HepG2 (cell line): ENCODE results near the gene ZNF331. TPM values are rescaled to one million over a fixed set of nuclear protein-coding genes. Genes with fewer than 3 reads are reported as not detected.

Experiments used
- ATAC-seq: fragments of 200-7000 bp; cut with Tn5 transposase; 3 replicates; pipeline ENCODE4 v1.9.1; 2020; ENCODE audit warnings: mild to moderate bottlenecking, moderate library complexity
- BruUV-seq: library from RNA; stranded (reverse); fragments of 400-500 nt; replicated peaks from 2 replicates; lab custom pipeline; 2021; lab: Mats Ljungman, UMichigan
- CTCF ChIA-PET: fragments of 300-600 bp; formaldehyde crosslinking; extraction: SDS; loops from one replicate; lab custom pipeline; 2021; ENCODE audit warnings: low total read pairs, inconsistent platforms, low intra/inter-chr PET ratio; lab: Yijun Ruan, JAX
- POLR2A ChIA-PET: fragments of 350-600 bp; sonication (Branson Sonifier 250); formaldehyde crosslinking; loops from one replicate; lab custom pipeline; 2020; ENCODE audit warnings: antibody characterized with exemption, inconsistent platforms; lab: Yijun Ruan, JAX
- DNase-seq: peaks from one replicate; pipeline ENCODE4 v3.0.0-alpha.2; 2015; ENCODE audit warnings: low spot score
- FAIRE-seq: peaks from 3 replicates; lab custom pipeline; 2011; peaks lifted over from hg19 to GRCh38; lab: Jason Lieb, UNC
- H2AFZ ChIP-seq: one replicate; pipeline ENCODE4 v1.6.1; 2011; ENCODE audit warnings: low read length, inconsistent platforms
- H3K27ac ChIP-seq: fragments of 300-600 bp; 3 replicates; pipeline ENCODE4 v1.8.0; 2011; ENCODE audit warnings: mixed run types, mild to moderate bottlenecking, mixed read lengths, low read length, inconsistent platforms; ENCODE audit not compliant: insufficient read depth; ENCODE audit errors: extremely low read length
- H3K27me3 ChIP-seq, 2 experiments: fragments of 200-600 bp in 1 of 2; 2 replicates in 1 of 2; 3 replicates in 1 of 2; pipeline versions ENCODE4 v1.6.0 to v1.8.0; 2011; ENCODE audit warnings: low read length in 2 of 2, mild to moderate bottlenecking in 2 of 2, moderate library complexity in 2 of 2, inconsistent platforms in 1 of 2; ENCODE audit not compliant: insufficient read depth in 2 of 2, control insufficient read depth in 1 of 2
- H3K36me3 ChIP-seq, 2 experiments: fragments of 200-600 bp in 1 of 2; replicated peaks in 1 of 2; 2 replicates in 1 of 2; 3 replicates in 1 of 2; pipeline versions ENCODE4 v1.5.1 to v1.8.0; 2011; ENCODE audit warnings: low read length in 2 of 2, inconsistent platforms in 1 of 2; ENCODE audit not compliant: insufficient read depth in 2 of 2, control insufficient read depth in 1 of 2
- H3K4me1 ChIP-seq: 2 replicates; pipeline ENCODE4 v1.5.1; 2012; ENCODE audit warnings: low read length, inconsistent platforms; ENCODE audit not compliant: insufficient read depth
- H3K4me2 ChIP-seq: 2 replicates; pipeline ENCODE4 v1.6.0; 2011; ENCODE audit warnings: low read depth, low read length, inconsistent platforms
- H3K4me3 ChIP-seq, 3 experiments: fragments of 200-600 bp in 1 of 3; sonication (generic), shearing (Covaris generic) in 1 of 3; replicated peaks in 1 of 3; 2 replicates each; pipeline ENCODE4 v1.5.1; 2011 to 2016; ENCODE audit warnings: low read length in 3 of 3, inconsistent platforms in 2 of 3, low read depth in 2 of 3, mild to moderate bottlenecking in 2 of 3, control low read depth in 1 of 3, mixed read lengths in 1 of 3; ENCODE audit not compliant: insufficient read depth in 1 of 3
- H3K79me2 ChIP-seq: one replicate; pipeline ENCODE4 v1.6.1; 2011; ENCODE audit warnings: low read length, inconsistent platforms; ENCODE audit not compliant: insufficient read depth
- H3K9ac ChIP-seq: 2 replicates; pipeline ENCODE4 v1.6.0; 2011; ENCODE audit warnings: mild to moderate bottlenecking, low read depth, low read length, inconsistent platforms; ENCODE audit not compliant: insufficient read depth
- H3K9me3 ChIP-seq: 2 replicates; pipeline ENCODE4 v1.5.1; 2012; ENCODE audit warnings: mild to moderate bottlenecking, low read length
- H4K20me1 ChIP-seq: 2 replicates; pipeline ENCODE4 v1.6.0; 2011; ENCODE audit warnings: inconsistent platforms, mild to moderate bottlenecking, low read length, moderate library complexity; ENCODE audit not compliant: insufficient read depth
- ATF7 ChIP-seq, 2 experiments: fragments of 450-650 bp in 1 of 2; sonication (generic) in 1 of 2; formaldehyde crosslinking in 1 of 2; IDR thresholded peaks; 2 replicates each; pipeline versions ENCODE4 v1.4.0 to v1.6.1; 2016 to 2020; ENCODE audit warnings: antibody characterized with exemption in 1 of 2, mild to moderate bottlenecking in 1 of 2, missing genetic modification reagents in 1 of 2
- ELK4 ChIP-seq: sonication (generic); formaldehyde crosslinking; IDR thresholded peaks from 2 replicates; pipeline ENCODE4 v1.9.0; 2021; ENCODE audit warnings: missing genetic modification reagents, borderline replicate concordance
- HOXA3 ChIP-seq: sonication (generic); formaldehyde crosslinking; IDR thresholded peaks from 2 replicates; pipeline ENCODE4 v1.5.0; 2020; ENCODE audit warnings: missing genetic modification reagents
- KMT2B ChIP-seq: IDR thresholded peaks from 2 replicates; pipeline ENCODE4 v1.6.1; 2016; ENCODE audit warnings: missing genetic modification reagents, missing compliant biosample characterization
- SPEN ChIP-seq: sonication (generic); formaldehyde crosslinking; IDR thresholded peaks from 2 replicates; pipeline ENCODE4 v1.5.1; 2020; ENCODE audit warnings: low read depth, mild to moderate bottlenecking, missing genetic modification reagents
- ZBTB26 ChIP-seq: IDR thresholded peaks from 2 replicates; pipeline ENCODE4 v1.6.1; 2016; ENCODE audit warnings: missing compliant biosample characterization, missing genetic modification reagents, borderline replicate concordance
- ZNF615 ChIP-seq: sonication (generic); formaldehyde crosslinking; IDR thresholded peaks from 2 replicates; pipeline ENCODE4 v1.5.0; 2020; ENCODE audit warnings: mild to moderate bottlenecking, missing genetic modification reagents, borderline replicate concordance
- ZNF687 ChIP-seq: sonication (generic); formaldehyde crosslinking; IDR thresholded peaks from 2 replicates; pipeline ENCODE4 v1.5.1; 2020; ENCODE audit warnings: mild to moderate bottlenecking, missing genetic modification reagents, moderate library complexity
- WGBS: methylation state at CpG from one replicate; pipeline ENCODE4 v1.1.6; 2017; ENCODE audit warnings: low lambda C conversion rate; 5-methylcytosine and 5-hydroxymethylcytosine counted together
- in situ Hi-C: cut with HindIII; loops from 2 replicates; pipeline ENCODE4 v1.10.0; 2017; ENCODE audit warnings: low pct_unique_long_range_greater_than_20kb; ENCODE audit not compliant: extremely low pct_ligation_motif_present
- intact Hi-C: fragments of 100-400 bp; cut with micrococcal nuclease; formaldehyde crosslinking; loops from one replicate; pipeline ENCODE4 v1.10.0; 2022; ENCODE audit not compliant: unreplicated experiment
- polyA plus RNA-seq, 8 experiments: library from polyadenylated mRNA; depleted of rRNA in 3 of 8; stranded (reverse) in 7 of 8; unstranded in 1 of 8; fragments of >200 nt; fragmentation: Illumina TruSeq in 4 of 8; extraction: Trizol in 4 of 8; gene quantifications; 2 replicates each; pipeline versions ENCODE4 v1.2.1 to v1.2.3, GENCODE V29; 2011 to 2016; ENCODE audit warnings: low read depth in 4 of 8, missing spikeins in 1 of 8, mixed read lengths in 1 of 8; ENCODE audit not compliant: insufficient read depth in 1 of 8
- total RNA-seq, 5 experiments: library from RNA; depleted of rRNA; stranded (reverse); fragments of >200 nt; fragmentation: Illumina TruSeq; extraction: Trizol; gene quantifications; 2 replicates each; pipeline ENCODE4 v1.2.3, GENCODE V29; 2016; ENCODE audit warnings: low read depth in 1 of 5

ZNF331 gene
- total and polyA plus RNA-seq, 2 of the 13 experiments (the other 11 are each of a cell fraction or from before 2014, with no cell fraction given) = 8.2 to 13.3 TPM

GRCh38 chr19:53553156-53553555, 15.2 kb downstream of the ZNF331 start:
- ATAC-seq (no peak), DNase-seq (no peak), FAIRE-seq (no peak)
- Histone ChIP-seq H3K4me3 (no peak overlapping the region), H3K27ac (no peak overlapping the region), H4K20me1 (no peaks in the 10 kb centered on the region), H3K9me3 (no peaks in the 10 kb centered on the region), H3K27me3 (no peaks in the 10 kb centered on the region), H3K4me1 (no peaks in the 10 kb centered on the region; the same call in 1 of the 2 replicates), H3K79me2 (peaks cover 29% of the 10 kb centered on the region), H2AFZ (no peak overlapping the region), H3K36me3 (peaks cover 2 to 9% of the 10 kb centered on the region in 2 experiments; a peak in 3 of 5 replicates), H3K9ac (no peak overlapping the region), H3K4me2 (no peak overlapping the region)
- BruUV-seq = no TSS peak
- CTCF ChIA-PET = no interaction called here
- WGBS = 100% methylated on average over 2 of the region's 2 CpGs
- intact Hi-C loops = no loop called here
- in situ Hi-C loops = no loop called here
- POLR2A ChIA-PET = interaction anchor here (0.6 kb wide), 1 partner anchor 57 kb away, joined by 3 read pairs; no protein-coding TSS in a partner anchor
- TF ChIP-seq ATF7 (IDR thresholded peaks at IDR 0.05) (peak; percentile 87), ATF7 (CRISPR knock-in tag; IDR thresholded peaks at IDR 0.05) (no peak), ZBTB26 (CRISPR knock-in tag) (no peak)

- intact Hi-C loops = no loop called here
- TF ChIP-seq SPEN (CRISPR knock-in tag) (no peak), ZNF615 (CRISPR knock-in tag) (no peak), ELK4 (no peak), KMT2B (CRISPR knock-in tag) (no peak), ZNF687 (peak; percentile 3; the same call in 1 of the 2 replicates), HOXA3 (CRISPR knock-in tag) (peak; percentile 44; the same call in 1 of the 2 replicates)
Observed at GRCh38 chr19:53553865-53554791, 16.2 kb downstream of the ZNF331 start.

More at GRCh38 chr19:53553865-53554791, 16.2 kb downstream of the ZNF331 start:
- in situ Hi-C loops = no loop called here
- DNase-seq (no peak), FAIRE-seq (no peak), ATAC-seq (no peak)
- ChIA-PET POLR2A (no interaction called here), CTCF (no interaction called here)
- no peak overlapping the region for H2AFZ ChIP-seq
- no peak overlapping the region for H3K27ac ChIP-seq
- peaks cover 24% of the 10 kb centered on the region for H3K79me2 ChIP-seq
- H3K4me3 ChIP-seq = no peak overlapping the region
- H3K9me3 ChIP-seq = no peaks in the 10 kb centered on the region
- peaks cover 2 to 9% of the 10 kb centered on the region in 2 experiments; a peak in 3 of 5 replicates for H3K36me3 ChIP-seq
- no peaks in the 10 kb centered on the region for H3K27me3 ChIP-seq
- no peaks in the 10 kb centered on the region for H4K20me1 ChIP-seq
- 95% methylated on average over 50 of the region's 77 CpGs for WGBS
- H3K4me1 ChIP-seq = no peaks in the 10 kb centered on the region; the same call in 1 of the 2 replicates
- no peak overlapping the region for H3K9ac ChIP-seq
- H3K4me2 ChIP-seq = no peak overlapping the region
- BruUV-seq = no TSS peak
